HT1080 (cell line): Measurements from ENCODE around the gene MFF. TPM values are rescaled to one million over a fixed set of nuclear protein-coding genes. Genes with fewer than 3 reads are reported as not detected.
"Not testable (repeated sequence)": the region's sequence is repeated elsewhere in the genome, so short reads cannot be mapped to it uniquely, and the experiment has no call there.

Experiments used
- DNase-seq: peaks from one replicate; pipeline ENCODE4 v3.0.0-alpha.2; 2015; ENCODE audit warnings: low read depth
- total RNA-seq: library from RNA; depleted of rRNA; stranded (reverse); fragments of >200 nt; shearing (Covaris generic); gene quantifications from 2 replicates; pipeline ENCODE4 v1.2.3, GENCODE V29; 2014

The MFF gene
- total RNA-seq, 1 experiment from 2014 or later: 132 TPM

GRCh38 chr2:227326783-227327182, 1.7 kb downstream of the MFF start:
- DNase-seq: no peak

- no peak for DNase-seq
Measured at GRCh38 chr2:227335713-227336112, 10.7 kb downstream of the MFF start.

- DNase-seq: no peak
Measured at GRCh38 chr2:227337442-227337841, 12.4 kb downstream of the MFF start.

GRCh38 chr2:227339098-227339599, 14.1 kb downstream of the MFF start:
- no peak for DNase-seq

GRCh38 chr2:227340106-227340505, 15.1 kb downstream of the MFF start:
- DNase-seq: no peak

GRCh38 chr2:227341553-227341952, 16.5 kb downstream of the MFF start:
- no peak for DNase-seq

GRCh38 chr2:227344231-227344630, 19.2 kb downstream of the MFF start:
- no peak for DNase-seq

- no peak for DNase-seq
Measured at GRCh38 chr2:227347117-227347516, 22.1 kb downstream of the MFF start.

- no peak for DNase-seq
Measured at GRCh38 chr2:227348324-227348723, 23.3 kb downstream of the MFF start.

GRCh38 chr2:227349989-227350612, 25.1 kb downstream of the MFF start:
- no peak for DNase-seq

- DNase-seq: no peak
Measured at GRCh38 chr2:227351639-227352038, 26.6 kb downstream of the MFF start.

- DNase-seq: no peak
Measured at GRCh38 chr2:227360351-227360750, 35.3 kb downstream of the MFF start.

- no peak for DNase-seq
Measured at GRCh38 chr2:227363756-227364155, 38.7 kb downstream of the MFF start.

- DNase-seq: not testable (repeated sequence)
Measured at GRCh38 chr2:227364585-227365263, 39.7 kb downstream of the MFF start.

- DNase-seq: no peak
Measured at GRCh38 chr2:227365833-227366232, 40.8 kb downstream of the MFF start.

GRCh38 chr2:227366769-227367426, 41.8 kb downstream of the MFF start:
- peak; percentile 34 for DNase-seq

- no peak for DNase-seq
Measured at GRCh38 chr2:227367427-227367795, 42.4 kb downstream of the MFF start.

GRCh38 chr2:227368574-227368973, 43.5 kb downstream of the MFF start:
- no peak for DNase-seq

- no peak for DNase-seq
Measured at GRCh38 chr2:227370092-227370491, 45.0 kb downstream of the MFF start.

- DNase-seq: peak; percentile 76
Measured at GRCh38 chr2:227370791-227371312, 45.8 kb downstream of the MFF start.

GRCh38 chr2:227373389-227373788, 48.3 kb downstream of the MFF start:
- no peak for DNase-seq

- DNase-seq: peak; percentile 78
Measured at GRCh38 chr2:227374158-227374557, 49.1 kb downstream of the MFF start.
